ENCODE measurements around the gene STT3B. TPM values are rescaled to one million over a fixed set of nuclear protein-coding genes. Genes with fewer than 3 reads are reported as not detected.

STT3B gene
- total RNA-seq = 116 and 152 TPM in 2 replicates

GRCh38 chr3:31532587-31533168, at the start of gene STT3B:
TSS of gene STT3B (plus strand) at chr3:31532925. CDS start at chr3:31532999, 74 bp downstream.

